Stimulated activated CD4-positive, alpha-beta T cell treated with anti-CD3 and anti-CD28 coated beads, TNF-alpha, amount 100 ng/mL, for 48 hours (primary cell): ENCODE measurements around the gene CDHR1.
"Not testable (repeated sequence)": the region's sequence is repeated elsewhere in the genome, so short reads cannot be mapped to it uniquely, and the experiment has no call there.

Experiments
- DNase-seq, 3 donors: peaks; one replicate each; pipeline ENCODE4 v3.0.0-alpha.2; 2020; ENCODE audit warnings: low read depth in 3 of 3

Gene CDHR1

DNA sequence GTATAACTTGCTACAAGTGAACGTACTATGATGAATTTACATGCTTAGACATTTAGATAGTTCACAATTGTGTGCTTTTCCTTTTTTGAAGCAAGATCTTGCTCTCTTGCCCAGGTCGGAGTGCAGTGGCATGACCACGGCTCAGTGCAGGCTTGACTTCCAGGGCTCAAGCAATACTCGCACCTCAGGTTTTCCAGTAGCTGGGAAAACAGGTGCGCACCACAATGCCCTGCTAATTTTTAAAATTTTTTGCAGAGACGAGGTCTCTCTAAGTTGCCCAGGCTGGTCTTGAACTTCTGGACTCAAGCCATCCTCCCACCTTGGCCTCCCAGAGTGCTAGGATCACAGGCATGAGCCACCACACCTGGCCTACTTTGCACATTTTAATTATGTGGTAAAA lies 18.9 kb upstream of the CDHR1 start:
- DNase-seq, result no peak

DNA sequence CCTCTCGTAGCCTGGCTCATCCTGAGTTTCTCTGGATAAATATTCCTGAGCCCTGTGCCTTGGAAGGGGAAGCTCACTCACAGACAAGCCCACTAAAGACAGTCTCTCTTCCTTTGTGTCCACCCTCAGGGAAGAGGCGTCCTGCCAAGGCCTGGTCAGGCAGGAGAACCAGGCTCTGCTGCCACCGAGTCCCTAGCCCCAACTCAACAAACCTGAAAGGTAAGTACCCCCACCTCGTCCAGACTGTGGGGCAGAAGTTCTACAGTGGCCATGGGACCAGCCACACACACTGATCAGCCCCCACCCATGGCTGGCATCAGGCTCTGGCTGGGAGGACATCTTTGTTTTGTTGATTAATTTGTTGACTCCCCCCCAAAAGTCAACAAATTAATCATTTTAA lies 18.0 kb upstream of the CDHR1 start:
- no peak for DNase-seq

DNA sequence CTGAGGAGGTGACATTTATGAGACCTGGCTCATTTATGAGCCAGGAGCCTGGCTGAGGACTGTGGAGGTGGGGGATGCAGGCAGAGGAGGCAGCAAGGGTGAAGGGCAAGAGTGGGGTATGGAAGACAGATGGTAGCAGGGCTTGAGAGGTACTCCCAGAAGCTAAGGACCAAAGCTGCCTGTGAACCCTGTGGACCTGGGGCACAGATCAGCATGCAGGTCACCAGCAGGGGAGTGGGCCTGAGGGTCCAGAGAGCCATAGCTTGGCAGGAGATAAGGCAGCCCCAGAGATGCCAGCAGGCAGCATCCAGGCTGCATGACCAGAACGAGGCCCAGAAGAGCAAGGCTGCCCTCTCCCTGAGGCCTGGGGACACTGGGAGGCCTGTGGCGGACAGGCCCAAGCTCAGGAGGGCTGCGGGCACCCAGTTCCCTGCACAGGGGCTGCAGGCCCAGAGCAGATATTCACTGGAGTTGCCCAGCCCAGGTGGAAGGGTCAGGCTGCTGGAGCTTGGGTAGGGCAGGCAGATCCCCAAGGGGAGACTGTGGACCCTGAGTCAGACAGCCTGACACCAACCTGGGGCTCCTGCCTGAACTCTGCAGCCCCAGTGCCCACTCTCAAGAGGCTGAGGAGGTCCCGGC lies 17.4 kb upstream of the CDHR1 start:
- no peak for DNase-seq

GRCh38 chr10:84177541-84178141 lies 16.7 kb upstream of the CDHR1 start:
- no peak for DNase-seq

DNA sequence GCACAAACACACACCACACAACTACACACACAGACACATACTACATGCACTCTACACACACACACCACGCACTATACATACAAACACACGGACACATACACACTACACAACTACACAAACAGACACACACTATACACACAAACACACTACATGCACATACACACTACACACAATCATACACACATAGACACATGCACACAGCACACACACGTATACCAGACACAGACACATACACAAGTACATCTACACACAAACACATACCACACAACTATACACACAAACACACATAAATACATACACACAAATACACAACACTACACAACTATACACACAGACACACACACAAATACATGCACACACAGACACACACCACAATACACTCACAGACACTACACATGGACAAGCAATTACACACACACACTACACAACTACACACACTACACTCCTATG lies 16.2 kb upstream of the CDHR1 start:
- DNase-seq, result no peak

GRCh38 chr10:84179059-84179710 lies 15.2 kb upstream of the CDHR1 start:
- no peak for DNase-seq

DNA sequence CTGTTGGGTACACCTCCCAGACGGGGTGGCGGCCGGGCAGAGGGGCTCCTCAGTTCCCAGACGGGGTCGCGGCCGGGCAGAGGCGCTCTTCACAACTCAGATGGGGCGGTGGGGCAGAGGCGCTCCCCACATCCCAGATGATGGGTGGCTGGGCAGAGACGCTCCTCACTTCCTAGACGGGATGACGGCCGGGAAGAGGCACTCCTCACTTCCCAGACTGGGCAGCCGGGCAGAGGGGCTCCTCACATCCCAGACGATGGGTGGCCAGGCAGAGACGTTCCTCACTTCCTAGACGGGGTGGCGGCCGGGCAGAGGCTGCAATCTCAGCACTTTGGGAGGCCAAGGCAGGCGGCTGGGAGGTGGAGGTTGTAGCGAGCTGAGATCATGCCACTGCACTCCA lies 14.0 kb upstream of the CDHR1 start:
- not testable (repeated sequence) for DNase-seq

GRCh38 chr10:84181631-84182030 lies 12.7 kb upstream of the CDHR1 start:
- no peak for DNase-seq

DNA sequence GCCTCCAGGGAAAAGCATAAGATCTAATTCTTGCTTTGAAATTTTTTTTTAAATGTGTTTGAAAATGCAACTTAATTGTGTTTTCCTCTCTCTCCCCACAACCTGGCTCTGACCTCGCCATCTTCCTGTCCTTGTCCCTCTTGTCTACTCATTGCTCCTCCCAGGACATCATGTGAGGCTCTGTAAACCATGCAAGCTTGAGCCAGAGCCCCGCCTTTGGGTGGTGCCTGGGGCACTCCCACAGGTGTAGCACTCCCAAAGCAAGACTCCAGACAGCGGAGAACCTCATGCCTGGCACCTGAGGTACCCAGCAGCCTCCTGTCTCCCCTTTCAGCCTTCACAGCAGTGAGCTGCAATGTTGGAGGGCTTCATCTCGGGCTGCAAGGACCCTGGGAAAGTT lies 9.8 kb upstream of the CDHR1 start:
- DNase-seq, result no peak

DNA sequence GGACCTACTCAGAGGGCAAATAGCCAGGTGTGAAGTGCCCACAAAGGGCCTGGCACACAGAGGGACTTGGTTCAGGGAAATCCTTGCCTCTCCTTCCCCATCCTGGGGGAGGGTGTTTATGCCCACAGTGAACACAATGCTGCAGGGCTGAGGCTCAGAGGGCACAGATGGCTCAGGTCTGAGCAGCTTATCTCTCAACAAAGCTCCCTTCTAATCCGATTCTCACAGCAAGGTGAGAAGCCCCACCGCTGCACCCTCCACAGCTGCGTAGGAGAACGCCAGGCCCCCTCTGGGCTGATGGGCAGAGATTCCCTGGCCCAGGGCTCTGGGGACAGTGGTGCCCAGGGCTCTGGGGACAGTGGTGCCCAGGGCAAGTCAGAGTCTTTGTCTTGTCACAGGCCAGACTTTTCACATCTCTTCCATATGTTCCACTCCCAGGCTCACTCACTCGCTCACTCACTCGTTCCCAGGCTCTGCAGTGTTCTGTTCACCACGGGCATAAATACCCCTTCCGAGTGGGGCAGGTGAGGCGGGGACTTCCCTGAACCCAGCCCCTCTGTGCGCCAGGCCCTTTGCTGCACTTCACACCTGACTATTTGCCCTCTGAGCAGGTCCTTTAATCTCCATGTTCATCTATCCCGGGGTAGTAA lies 8.7 kb upstream of the CDHR1 start:
- no peak for DNase-seq

DNA sequence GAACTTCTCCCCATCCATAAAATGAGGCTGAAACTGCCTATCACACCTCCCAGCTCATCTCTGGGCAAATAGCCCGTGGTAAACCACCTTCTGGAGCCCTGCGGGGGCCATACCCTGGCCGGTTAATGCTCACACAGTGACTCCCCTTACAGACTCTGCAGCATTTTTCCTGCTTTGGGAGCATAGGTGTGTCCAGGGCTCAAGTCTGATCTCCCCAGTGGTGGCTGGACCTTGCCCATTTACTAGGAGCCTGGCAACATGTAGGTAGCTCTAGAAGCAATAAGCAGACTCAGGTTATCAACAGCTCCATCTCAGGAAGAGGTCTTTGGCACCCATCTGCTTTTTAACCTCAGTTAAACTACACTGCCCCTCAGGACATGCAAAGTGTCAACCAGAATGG lies 5.5 kb upstream of the CDHR1 start:
- DNase-seq, result no peak

DNA sequence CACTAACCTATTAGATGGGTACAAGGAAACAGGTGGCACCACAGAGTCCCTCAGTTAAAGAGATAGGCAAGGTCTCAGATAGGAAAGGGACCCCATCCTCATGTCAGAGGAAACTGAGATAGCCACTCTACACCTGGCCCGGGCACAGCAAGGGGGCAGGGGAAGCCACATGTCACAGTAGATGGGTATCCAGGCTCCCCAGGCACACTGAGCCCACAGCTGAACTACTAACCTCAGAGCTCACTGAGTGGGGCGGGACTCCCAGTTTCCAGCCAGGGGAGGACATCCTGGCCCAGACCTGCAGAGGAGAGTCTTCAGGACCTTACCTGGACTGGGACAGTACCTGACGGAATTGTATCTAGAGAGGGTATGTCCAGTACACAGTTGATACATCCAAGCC lies 3.7 kb upstream of the CDHR1 start:
- no peak for DNase-seq

- no peak for DNase-seq
Observed at GRCh38 chr10:84191106-84191505, 3.2 kb upstream of the CDHR1 start.

DNA sequence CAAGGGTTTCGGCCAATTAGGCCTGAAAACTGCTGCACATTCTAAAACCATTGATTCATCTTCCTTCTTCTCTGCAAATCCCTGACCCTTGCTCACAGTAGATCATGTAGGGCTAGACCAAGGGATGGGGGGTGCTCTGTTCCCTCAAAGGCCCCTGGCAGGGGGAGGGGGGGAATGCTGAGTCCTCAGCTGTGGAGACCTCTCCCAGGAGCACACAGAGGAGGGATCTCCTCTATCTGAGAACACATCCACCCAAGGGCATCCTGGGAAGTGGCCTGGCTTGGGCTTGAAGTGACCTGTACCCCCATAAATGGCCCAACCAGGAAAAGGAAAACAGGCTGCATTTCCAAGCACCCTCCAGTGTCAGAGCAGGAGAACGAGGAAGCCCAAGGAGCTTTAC lies 1.0 kb upstream of the CDHR1 start:
- no peak for DNase-seq

DNA sequence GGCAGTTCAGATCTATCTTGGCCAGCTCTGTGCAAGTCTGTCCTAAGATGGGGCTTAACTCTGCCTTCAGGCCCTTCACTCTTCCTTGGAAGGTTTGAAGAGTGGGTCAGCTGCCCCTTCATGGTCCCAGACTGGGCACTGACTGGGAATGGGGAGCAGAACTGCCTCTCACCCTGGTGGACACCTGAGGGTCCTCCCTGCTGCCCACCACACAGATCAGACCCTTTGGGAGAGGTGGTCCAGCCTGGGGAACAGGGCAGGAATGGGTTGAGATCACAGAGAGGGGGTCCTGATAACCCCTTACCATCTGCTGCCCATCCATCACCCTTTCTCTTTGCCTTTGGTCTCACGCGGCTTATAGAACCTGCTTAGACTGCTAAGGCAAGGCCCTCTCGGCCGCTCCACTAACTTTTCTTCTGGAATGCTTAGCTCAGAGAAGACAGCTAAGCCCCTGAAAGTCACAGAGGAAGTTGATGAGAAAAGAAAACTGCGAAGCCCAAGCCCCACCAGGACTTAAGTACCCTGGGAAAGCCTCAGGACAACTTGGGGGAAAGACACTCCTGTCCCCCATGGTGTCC lies 402 bp upstream of the CDHR1 start:
- no peak for DNase-seq

DNA sequence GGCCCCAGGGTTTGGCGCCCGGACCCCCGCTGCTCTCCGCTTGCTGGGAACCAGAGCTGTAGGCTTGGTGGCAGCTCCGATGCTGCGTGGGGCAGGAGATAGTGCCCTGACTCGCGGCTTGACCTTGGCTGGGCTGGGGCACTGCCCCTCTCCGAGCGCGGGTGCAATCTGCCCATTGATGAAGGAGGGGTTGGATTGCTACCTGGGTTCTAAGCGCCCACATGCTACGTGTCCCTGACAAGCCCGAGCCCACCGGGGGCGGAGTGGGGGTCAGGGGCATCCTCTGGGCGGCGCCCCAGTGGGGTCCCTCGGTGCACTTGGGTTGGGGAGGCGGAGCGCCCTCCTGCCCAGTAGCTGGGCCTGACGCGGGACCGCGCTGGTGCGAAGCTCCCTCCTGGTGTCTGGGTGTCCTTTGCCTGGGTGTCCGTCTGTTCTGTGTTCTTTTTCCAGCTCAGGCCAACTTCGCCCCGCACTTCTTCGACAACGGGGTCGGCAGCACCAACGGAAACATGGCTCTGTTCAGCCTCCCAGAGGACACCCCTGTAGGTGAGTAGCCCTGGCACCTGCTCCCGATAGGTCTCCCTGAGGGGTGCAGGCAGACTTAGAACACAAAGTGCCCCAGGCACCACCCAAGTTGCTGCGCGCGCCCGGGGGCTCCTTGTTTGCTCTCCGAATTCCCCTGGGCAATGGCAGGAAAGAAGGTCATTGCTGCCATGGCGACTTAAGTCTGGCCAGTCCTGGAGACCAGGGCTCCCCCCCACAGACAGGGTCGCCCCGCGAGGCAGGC lies 900 bp downstream of the CDHR1 start:
- DNase-seq, result no peak

- no peak for DNase-seq
Observed at GRCh38 chr10:84196083-84196482, 1.7 kb downstream of the CDHR1 start.

DNA sequence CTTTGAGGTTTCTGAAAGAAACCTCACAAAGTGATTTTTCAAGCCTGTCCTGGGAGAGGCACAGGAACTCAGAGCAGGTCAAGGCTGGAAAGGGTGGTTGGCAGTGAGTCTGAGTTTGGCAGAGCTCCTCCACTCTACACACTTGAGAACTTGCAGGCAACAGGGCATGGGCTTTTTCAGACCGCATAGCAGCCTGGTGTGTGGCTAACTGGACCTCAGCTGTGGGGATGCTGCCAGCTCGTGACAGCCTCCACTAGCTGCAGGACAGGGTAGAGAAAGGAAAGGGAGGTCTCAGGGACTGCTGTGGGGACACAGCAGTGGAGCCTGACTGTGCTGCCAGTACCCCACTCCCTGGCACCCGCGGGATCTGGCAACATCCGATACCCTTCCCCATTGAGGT lies 2.6 kb downstream of the CDHR1 start:
- DNase-seq, result no peak

- DNase-seq, result no peak
Observed at GRCh38 chr10:84197643-84198042, 3.3 kb downstream of the CDHR1 start.

GRCh38 chr10:84198206-84198915 lies 4.0 kb downstream of the CDHR1 start:
- DNase-seq, result no peak
